ENCODE measurements around the gene RFT1.

Gene RFT1

DNA sequence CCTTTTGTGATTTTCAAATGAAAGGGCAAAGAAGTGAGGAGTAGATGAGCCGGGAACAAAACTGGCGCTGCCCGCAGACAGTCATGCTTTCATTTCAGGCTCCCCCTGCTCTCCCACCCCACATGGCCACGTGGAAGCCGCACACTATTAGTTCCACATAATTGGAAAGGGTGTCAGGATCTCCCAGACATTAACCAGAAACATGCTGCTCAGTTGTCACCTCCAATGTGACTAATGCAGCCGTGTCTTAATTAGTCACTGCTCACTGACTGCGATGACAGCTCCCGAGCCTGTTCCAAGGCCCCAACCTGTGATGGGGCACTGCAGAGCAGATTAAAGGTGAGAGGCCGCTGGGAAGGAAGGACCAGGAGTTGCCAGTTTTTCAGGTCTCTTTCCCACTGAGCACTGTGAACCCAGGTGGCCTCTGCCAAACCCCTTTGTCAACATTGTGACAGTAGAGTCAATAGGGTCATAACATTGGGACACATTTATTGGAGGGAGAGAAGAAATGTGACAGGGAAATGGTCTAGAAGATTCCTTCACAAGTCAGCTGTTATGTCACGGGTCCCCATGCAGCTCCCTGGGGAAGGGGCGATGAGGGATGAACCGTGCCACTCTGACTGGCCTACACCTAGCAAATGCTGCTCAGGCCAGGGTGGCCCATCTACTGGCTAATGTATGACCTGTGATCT lies 45.8 kb downstream of the RFT1 start:
- no peak for DNase-seq (ENCODE audit: low spot score)

DNA sequence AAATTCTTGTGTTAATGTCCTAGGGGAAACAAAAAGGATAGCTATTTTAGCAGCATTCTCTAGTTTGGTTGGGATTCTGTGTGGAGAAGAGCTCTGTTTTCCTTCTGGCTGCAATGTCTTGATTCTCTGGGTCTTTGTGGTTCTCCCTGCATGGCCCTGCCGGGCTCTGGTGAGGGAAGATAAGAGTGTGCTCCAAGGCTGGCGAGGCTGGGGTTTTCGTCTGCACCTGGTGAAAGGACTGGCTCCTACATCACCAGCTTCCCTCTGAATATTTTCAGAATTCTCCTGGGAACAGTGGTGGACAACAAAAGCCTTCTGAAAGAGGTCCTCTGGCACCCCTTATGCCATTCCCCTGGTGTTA lies 46.3 kb downstream of the RFT1 start:
- no peak for DNase-seq (ENCODE audit: low spot score)

DNA sequence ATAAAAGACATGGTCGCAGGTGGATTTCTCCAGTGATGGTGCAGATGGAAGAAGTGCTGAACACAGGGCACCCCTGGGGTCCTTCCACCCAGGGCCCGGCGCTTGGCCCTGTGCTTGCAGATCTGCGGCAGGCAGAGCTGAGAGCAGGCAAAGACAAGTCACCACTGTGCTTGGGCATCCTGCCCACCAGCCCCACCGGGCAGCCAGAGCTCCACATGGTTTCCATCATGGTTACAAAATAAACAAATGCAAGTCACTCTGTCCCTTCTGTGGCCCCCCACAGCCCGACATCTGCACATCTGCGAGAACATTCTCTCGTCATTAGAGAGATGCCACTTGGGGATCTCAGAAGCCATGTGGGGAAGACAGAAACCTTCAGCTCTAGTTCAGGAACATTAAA lies 46.7 kb downstream of the RFT1 start:
- no peak for DNase-seq (ENCODE audit: low spot score)

DNA sequence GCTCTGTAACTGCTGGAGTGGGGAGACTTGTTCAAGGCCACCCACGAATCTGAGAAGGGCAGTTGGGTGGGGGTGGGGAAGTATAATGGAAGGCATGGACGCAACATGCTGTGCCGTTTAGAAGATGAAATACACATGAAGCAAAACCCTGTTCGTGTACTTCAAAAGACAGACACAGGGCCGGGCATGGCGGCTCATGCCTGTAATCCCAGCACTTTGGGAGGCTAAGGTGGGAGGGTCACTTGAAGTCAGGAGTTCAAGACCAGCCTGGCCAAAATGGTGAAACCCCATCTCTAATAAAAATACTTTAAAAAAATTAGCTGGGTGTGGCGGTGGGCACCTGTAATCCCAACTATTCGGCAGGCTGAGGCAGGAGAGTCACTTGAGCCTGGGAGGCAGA lies 47.5 kb downstream of the RFT1 start:
- DNase-seq (ENCODE audit: low spot score) = no peak

DNA sequence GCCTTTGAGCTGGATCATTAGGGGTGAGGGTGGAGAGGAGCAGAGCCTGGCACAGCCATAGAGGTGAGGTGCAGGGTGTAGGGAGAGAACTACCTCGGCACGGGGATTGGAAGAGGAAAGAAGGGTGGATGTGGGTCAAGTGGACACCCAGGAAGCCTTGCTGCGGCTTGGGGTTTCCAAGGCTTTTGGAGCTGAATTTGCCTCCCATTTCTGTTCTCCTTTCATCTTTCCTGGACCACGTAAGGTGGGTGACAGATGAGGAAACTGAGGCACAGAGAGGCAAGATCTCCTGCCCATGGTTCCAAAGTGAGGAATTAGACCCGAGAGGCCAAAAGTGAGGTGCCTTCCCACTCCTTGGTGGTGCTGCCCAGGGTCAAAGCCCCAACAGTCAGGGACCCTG lies 48.9 kb downstream of the RFT1 start:
- no peak for DNase-seq (ENCODE audit: low spot score)

DNA sequence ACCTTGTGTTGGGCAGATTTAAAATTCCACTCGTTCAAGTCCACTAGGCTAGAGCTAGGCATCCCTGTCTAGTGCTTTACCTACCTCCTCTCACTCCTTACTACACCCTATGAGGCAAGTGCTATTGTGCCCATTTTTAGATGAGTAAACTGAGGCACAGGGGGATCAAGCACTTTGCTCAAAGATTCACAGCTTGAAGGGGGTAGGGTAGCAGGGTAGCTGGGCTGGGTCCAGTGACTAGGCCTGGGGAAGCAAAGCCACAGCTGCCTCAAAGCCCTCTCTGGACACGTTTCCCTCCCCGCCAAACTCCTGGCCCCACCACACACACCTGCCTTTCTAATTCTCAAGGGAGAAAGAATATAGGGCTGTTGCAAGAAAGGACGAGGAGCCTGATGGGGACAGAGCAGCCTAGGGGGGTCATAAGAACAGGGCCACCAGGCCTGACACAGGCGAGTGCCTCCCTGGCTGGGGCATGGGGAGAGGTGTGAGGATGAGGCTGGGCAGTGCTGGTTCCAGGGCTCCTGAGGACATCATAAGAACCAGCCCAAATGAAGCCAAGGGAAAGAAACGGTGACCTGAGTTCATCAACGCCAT lies 49.5 kb downstream of the RFT1 start:
- DNase-seq (ENCODE audit: low spot score) = no peak

DNA sequence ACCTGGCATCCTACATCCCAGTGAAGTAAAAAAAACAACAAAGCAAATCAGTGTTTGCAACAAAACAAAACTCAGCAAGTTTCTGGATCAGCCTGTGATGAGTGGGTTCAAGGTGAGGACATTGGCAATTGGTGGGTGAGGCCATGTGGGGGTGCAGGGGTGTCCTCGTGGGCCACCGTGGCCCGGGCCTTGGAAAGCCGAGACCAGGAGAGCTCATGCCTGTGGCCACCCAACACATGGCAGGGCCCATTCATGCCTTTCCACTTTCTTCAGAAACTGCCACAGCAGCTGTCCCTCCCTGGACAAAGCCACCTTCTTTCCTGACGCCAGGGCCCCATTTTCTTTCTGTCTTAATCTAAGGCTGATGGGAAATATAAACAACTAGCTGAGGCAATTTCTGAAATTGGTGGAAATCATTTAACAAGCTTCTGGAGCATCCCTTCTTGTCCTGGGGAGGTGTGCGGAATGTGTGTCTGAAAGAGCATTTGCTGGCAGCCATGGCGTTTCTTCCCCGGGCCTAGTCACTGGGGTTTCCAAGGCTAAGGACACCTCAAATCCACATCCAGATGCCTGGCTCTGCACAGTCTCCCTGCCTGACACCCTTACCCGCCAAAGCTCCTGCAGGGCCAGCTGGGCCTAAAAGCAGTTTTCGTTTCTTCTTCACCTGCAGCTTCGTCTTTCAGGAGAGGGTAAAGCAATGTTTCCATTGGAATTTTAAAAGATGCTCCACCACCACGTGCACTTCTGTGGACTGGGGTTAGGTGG lies 50.3 kb downstream of the RFT1 start:
- DNase-seq (ENCODE audit: low spot score) = no peak

DNA sequence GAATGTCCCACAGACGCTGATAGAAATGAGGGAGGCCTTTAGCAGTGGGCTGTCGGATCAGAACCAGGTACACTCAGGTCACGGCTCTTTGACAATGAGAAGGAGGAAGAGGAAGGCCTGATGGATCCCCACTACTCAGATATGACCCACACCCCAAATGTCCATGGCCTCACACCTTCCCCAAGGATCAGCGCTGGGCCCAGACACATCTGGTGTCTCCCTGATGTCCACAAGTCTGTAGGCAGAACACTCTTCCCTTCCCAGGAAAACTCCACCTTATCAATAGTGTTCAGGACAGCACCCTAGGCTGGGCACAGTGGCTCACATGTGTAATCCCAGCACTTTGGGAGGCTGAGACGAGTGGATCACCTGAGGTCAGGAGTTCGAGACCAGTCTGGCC lies 51.1 kb downstream of the RFT1 start:
- DNase-seq (ENCODE audit: low spot score) = no peak

DNA sequence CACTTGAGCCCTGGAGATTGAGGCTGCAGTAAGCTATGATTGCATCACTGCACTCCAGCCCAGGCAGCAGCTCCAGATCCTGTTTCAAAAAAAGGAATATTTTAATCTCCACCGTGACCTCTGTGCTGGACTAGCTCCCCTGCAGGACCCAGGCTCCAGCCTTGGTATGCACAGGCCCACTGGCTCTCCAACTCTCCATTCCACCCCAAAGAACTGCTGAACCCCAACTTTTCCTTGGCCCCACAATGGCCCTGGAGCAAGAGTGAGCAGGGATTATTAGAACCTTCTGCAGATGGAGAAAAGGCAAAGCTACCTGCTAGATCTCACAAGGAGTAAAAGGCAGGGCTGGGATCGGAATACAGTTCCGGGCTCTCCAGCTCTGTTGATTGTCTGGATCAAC lies 51.6 kb downstream of the RFT1 start:
- no peak for DNase-seq (ENCODE audit: low spot score)

DNA sequence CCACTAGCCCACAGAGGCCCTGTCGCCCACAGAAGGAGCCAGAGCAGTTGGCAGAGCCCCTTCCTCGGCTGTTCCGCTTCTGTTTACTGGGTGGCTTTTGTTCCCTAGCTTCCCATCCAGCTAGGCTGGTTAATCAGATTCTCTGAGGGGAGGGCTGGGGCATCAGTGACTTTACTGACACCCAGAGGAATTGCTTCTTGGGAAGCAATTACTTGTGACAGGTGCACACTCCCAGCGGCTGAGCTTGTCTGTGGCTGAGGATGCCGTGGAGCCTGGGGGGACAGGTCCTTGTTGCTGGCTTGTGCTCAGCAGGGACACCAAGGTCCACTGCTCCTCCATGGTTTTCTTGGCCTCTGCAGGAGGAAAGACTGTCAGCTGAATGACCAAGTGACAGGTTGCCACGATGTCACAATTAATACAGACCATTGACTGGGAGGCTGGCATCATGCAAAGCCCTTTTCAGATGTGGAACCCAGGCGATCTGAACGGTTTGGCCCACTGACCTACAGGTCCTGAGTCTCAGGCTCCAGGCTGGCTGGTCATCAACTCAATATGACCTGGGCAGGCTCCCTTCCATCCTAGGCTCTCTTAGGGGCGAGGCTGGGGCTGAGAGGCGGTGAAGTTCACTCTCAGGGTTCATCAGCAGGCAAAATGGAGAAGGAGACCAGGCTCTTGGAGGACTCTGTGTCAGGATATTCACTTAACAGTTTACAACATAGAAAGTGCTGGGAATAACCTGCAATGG lies 52.6 kb downstream of the RFT1 start:
- no peak for DNase-seq (ENCODE audit: low spot score)

DNA sequence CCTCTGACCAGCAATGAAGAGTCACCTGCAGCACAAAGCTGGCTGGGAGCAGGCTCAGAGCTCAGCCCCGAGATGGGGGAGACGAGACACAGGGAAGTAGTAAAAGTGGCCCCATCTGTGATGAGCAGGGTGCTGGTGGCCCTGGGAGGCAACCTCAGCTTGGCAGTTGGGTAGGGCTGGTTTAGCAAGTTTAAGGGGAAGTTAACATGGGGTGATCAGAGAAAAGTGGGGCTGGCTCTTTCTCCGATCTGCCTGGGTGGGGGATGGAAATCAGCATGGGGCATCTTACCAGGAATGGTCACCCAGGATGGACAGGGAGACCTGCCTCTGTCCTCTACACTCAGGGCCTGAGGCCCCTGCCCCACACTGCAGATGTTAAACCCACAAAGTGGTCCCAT lies 54.5 kb downstream of the RFT1 start:
- no peak for DNase-seq (ENCODE audit: low spot score)

DNA sequence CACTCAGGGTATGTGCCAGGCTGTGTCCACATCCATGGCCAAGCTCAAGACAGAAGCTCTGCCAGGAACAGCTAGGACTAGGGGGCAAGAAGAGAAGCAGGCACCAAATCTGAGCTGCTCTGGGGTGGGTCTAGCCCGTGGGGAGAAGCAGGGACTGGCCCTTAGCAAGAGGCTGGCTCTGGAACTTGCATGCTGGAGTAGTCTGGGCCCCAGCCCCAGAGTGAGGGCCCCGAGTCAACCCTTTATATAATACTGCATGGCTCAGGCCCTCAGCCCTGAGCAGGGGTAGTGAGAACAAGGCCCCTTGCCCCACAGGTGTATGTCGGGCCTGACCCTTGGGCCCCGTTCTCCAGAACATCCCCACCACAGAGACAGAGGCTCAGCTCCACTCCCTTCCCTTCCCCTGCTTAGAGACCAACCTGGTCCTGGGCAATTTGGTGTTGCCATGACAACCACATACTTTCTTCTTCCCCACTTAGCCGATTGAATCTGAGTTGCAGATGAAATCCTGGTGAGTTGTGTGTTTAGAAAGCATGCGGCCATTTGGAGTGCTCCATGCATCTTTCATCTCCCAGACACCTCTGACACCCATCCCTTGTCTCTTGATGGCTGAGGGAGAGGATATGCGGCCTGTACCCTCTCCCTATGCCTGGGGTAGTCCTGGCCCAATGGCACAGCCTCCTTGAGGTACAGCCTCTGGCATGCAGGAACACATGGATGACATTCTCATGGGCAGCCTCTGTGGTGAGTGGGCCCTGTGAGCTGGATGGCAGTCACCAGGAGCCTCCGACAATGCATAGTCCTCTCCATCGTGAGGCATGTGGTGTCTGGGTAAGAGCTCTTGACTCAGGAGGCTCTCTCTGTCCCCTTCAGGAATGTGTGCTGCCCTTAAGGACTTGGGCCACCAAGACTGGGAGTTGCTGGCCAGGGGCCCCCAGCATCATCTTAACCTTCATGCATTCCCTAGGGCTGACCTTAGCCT lies 55.2 kb downstream of the RFT1 start:
- no peak for DNase-seq (ENCODE audit: low spot score)

DNA sequence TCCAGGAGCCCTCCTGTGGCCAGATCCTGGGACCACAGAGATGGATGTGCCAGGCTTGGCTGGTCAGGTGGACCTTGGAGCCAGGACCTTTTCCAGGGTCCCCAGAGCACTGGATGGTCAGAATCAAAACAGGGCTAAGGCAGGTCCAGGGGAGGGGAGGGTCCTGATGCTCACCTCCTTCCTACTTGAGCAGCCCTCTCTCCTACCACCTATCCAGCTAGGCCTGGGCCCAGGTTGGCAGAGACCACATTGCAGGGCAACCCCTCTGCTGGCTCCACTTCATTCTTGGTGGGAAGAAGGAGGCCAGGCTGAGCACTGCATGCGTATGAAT lies 55.9 kb downstream of the RFT1 start:
- DNase-seq (ENCODE audit: low spot score) = no peak

DNA sequence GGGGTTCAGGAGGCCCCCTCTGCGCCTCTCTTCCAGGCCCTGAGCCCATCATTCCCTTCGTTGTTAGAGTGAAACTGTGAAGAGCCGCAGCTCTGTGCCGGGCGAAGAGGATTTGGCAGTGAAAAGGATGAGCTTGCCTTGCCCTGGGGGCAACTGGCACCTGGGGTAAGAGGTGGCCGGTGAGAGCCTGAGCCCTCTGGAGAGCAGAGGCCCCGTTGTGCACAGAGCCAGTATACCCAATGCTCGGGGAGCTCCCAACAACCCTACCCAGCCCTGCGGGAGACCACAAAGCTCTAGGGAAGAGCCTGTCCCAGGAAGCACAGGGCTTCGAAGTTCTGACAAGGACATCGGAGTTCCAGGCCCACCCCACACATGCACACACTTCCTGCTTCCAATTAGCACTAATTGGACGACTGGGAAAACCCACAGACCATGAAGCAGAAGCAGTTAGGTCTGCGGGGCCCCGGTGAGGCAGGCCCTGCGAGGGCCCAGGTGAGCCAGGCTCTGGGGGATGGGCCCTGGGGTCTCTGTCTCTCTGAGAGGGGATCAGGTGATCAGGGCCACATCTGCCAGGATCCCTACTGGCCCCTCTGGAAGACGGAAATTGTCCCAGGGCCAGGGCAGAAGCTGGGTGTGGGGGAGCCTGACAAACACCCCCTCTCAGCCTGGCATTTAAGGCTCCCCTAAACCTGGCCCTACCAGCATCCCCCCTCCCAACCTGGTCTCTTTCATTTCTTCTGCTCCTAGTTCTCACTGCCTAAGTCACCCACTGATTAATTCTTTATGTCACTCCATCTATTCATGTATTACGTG lies 56.5 kb downstream of the RFT1 start:
- no peak for DNase-seq (ENCODE audit: low spot score)

DNA sequence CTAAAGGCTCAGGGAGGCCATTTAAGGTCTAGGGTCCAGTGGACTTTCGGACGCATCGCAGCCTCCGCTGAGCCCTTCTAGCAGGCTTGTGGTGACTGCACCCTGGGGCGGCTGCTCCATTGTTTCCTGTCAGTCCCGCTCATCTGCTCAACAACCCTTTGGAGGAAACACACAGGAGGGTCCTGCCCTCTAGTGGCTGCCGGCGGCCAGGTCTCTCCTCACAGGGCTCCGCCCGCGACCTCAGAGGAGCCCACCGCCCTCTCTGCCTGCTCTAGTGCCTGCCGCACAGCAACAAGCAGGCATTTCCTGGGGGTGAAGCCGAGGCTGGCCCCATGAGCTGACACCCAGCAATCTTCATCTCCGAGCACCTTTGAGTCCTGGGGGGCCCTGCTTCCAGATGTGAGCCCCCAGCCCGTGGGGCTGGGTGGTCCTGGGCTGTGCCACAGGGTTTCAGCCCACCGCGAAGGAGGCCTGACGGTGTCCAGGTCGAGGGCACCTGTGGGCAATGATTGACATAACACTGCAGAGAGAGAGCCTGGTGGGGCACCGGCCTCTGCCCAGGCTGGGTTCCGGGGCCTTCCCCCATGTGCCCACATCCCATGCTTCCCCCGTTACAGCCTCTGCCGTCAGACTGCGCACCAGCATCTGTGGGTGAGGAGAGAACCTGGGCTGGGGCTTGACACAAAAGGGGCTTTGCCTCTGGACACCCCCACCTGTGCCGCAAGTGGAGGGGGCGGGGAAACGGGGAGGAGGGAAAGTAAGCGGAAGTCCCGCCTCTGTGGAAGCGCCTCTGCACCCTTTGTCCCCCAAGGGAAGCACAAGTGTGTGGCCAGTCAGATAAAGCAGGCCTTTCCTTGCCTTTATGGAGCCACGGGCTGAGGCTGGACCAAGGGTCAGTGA lies 57.3 kb downstream of the RFT1 start:
- DNase-seq (ENCODE audit: low spot score) = peak; percentile 88

DNA sequence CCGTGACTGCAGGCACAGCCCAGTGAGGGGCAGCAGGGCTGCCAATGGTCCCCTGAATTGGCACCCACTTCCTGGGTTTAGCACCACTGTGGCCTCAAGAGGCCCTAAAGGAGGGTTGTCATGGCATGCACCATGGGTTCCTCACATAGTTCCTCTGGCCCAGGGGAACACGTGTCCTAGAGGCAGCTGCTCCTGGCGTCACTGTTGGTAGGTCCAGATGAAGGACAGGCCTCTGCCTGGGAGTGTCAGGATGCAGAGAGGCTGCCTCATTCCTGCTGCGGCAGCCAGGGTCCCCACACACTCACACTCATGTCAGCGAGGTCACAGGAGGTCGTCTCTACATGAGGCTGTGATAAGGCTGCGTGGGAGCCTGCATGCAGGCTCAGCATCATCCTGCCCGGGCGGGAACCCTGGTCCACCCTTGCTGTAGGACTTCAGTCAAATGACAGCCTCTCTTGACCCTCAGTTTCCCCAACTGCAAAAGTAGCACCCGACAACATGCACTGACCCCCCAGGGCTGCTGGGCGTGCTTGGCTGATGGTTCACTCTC lies 58.3 kb downstream of the RFT1 start:
- DNase-seq (ENCODE audit: low spot score) = no peak

DNA sequence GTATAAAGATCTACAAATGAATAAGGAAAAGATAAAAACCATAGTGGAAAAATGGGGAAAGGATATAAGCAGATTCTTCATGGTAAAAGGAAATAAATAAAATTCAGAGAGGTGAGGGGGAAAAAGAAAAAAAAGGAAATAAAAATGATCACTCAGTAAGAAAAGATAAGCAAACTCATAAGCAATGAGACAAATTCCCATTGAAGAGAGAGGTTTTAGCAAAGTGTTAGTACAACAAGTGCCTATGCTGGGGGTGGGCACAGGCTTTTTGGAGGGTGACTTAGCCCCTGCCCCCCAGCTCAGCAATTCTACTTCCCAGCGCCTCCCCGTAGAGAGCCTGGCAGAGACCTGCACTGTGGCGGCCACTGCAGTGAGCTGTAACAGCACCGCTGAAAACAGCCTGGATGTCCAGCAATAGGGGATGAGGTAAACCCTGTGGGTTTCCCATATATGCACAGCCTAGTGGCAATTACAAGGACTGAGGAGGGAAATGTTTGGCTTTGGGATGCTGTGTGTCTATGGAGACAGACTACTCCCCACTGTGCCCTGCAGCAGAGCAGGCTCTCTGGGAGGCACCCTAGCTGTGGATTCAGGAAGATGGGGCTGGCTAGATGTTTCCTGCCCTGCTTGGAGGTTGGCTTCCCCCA lies 60.7 kb downstream of the RFT1 start:
- DNase-seq (ENCODE audit: low spot score) = no peak

DNA sequence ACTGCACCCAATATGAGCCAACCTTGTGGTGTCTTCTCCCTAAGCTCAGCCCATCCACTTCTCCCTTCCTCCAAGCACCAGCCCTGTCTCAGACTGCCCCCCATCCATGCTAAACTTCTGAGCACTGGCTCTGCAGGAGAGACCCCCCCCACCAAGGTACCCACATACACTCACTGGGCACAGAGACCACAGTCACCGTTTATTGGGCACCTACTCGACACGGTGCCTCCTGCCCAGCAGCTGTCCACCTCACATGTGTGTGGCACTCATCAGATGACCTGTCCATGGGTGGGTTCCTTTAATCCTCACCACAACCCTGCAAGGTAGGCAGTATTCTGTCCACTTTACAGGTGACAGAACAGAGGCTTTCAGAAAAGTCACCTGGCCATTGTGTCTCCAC lies 62.1 kb downstream of the RFT1 start:
- no peak for DNase-seq (ENCODE audit: low spot score)

DNA sequence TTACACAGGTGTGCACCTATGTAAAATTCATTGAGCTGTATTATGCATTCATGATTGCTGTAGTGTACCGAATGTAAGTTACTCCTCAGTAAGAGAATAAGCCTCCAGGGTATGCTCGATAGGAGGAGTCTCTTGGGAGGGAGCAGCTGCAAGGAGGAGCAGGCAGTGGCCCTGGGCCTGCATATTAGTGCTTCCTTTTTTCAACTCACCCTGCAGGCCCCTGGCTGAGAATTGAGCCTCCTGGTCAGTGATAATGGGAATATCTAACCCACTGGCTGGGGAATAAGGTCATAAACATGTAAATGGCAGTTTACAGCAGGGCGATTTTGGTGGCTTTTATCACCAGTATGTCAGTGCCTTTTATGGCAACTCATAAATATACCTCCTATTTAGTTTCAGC lies 62.7 kb downstream of the RFT1 start:
- DNase-seq (ENCODE audit: low spot score) = no peak
